Omental fat pad (tissue), 4 donors: ENCODE results near the gene TLDC2. TPM values are rescaled to one million over a fixed set of nuclear protein-coding genes. Genes with fewer than 3 reads are reported as not detected.
A peak's percentile ranks its signal among the peaks of the same experiment; 100 is the strongest.

Experiments
- ATAC-seq: fragments of 150-250 bp; one replicate; pipeline ENCODE4 v1.9.1; 2016; ENCODE audit warnings: mild to moderate bottlenecking, moderate library complexity; ENCODE audit not compliant: low FRiP score
- DNase-seq: peaks from one replicate; pipeline ENCODE4 v3.0.0-alpha.2; 2019; ENCODE audit warnings: low spot score
- total RNA-seq, 4 donors: library from RNA; depleted of rRNA; stranded (reverse); fragments of >200 nt; gene quantifications; one replicate each; pipeline ENCODE4 v1.1.0, GENCODE V29; 2016
- TF ChIP-seq, protein P1 (sequence below), 3 donors: fragments of 450-650 bp; IDR thresholded peaks; one replicate each; pipeline ENCODE4 v1.5.1; 2016 to 2017; ENCODE audit warnings: antibody characterized with exemption in 3 of 3, mild to moderate bottlenecking in 3 of 3, moderate library complexity in 2 of 3

TLDC2 gene
- total RNA-seq, 4 donors from 2014 or later: 0.63 TPM; not detected in 3

- TF ChIP-seq, protein P1, sequence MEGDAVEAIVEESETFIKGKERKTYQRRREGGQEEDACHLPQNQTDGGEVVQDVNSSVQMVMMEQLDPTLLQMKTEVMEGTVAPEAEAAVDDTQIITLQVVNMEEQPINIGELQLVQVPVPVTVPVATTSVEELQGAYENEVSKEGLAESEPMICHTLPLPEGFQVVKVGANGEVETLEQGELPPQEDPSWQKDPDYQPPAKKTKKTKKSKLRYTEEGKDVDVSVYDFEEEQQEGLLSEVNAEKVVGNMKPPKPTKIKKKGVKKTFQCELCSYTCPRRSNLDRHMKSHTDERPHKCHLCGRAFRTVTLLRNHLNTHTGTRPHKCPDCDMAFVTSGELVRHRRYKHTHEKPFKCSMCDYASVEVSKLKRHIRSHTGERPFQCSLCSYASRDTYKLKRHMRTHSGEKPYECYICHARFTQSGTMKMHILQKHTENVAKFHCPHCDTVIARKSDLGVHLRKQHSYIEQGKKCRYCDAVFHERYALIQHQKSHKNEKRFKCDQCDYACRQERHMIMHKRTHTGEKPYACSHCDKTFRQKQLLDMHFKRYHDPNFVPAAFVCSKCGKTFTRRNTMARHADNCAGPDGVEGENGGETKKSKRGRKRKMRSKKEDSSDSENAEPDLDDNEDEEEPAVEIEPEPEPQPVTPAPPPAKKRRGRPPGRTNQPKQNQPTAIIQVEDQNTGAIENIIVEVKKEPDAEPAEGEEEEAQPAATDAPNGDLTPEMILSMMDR (IDR thresholded peaks at IDR 0.05): no peak
- ATAC-seq (no peak), DNase-seq (no peak)
Observed at GRCh38 chr20:36845288-36845971, 30.5 kb upstream of the TLDC2 start.

DNA sequence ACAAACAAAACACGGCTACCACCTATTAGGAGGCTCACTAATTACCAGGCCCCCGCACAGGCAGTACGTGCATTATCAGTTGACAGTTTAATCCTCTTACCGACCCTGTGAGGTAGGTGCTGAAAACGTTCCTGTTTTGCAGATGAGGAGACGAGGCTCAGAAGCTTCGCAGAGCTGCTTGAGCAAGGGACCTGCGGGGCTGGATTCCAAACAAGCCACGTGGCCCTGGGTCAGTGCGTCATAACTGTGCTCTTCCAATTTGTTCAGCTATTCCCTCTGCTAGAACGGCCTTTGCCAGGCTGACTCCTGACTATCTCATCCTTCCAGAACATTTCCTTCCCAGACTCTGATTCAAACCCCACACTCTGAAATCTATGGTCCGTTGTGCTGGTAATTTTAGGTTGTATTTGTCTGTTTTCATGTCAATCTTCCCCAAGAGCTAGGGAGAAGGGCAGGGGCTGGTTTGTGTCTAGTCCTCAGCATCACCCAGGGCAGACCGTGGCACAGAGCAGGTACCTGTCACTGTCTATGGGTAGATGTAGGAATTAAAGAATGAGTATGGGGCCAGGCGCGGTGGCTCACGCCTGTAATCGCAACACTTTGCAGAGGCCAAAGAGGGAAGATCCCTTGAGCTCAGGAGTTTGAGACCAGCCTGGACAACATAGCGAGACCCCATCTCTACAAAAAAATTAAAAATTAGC, 28.8 kb upstream of the TLDC2 start:
- ATAC-seq (peak; percentile 60), DNase-seq (no peak)

DNA sequence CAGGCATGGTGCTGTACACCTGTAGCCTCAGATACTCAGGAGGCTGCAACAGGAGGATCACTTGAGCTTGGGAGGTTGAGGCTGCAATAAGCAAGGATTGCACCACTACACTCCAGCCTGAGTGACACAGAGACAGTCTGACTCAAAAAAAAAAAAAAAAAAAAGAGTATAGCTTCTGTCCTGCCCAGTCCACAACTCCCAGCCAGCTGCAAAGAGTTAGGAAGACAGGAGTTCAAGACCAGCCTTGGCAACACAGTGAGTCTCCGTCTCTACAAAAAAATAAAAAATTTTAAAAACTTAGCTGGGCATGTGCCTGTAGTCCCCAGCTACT, 28.3 kb upstream of the TLDC2 start:
- no peak for ATAC-seq
- DNase-seq: no peak
- TF ChIP-seq, protein P1 (IDR thresholded peaks at IDR 0.05): no peak

More for the DNA sequence above, 28.8 kb upstream of the TLDC2 start:
- TF ChIP-seq, protein P1 (IDR thresholded peaks at IDR 0.05): no peak

GRCh38 chr20:36848078-36848660, 27.8 kb upstream of the TLDC2 start:
- DNase-seq (no peak), ATAC-seq (no peak)
- TF ChIP-seq, protein P1 (IDR thresholded peaks at IDR 0.05): no peak

DNA sequence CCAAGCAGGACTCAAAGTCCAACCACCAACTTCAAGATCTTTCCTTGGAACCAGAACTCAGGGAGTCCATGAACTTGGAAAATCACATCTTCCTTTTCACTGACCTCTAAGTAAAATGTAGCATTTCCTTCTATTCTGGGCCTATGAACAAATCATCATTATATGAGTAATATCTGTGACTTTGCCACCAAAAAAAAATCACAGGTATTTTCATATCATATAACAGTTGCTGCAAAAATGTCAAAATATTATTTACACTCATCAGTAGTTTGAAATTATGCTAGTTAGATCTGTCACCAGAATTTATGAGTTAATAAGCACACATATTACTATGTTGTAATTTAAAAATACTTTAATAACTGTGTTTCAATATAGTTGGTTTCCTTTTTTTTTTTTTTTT, 27.3 kb upstream of the TLDC2 start:
- ATAC-seq (no peak), DNase-seq (no peak)
- TF ChIP-seq, protein P1 (IDR thresholded peaks at IDR 0.05): no peak

GRCh38 chr20:36849333-36850065, 26.4 kb upstream of the TLDC2 start:
- no peak for ATAC-seq
- no peak for DNase-seq
- TF ChIP-seq, protein P1 (IDR thresholded peaks at IDR 0.05): no peak
